ENCODE data around the gene SLC44A2. TPM values are rescaled to one million over a fixed set of nuclear protein-coding genes. Genes with fewer than 3 reads are reported as not detected.

Gene SLC44A2
- total RNA-seq, 6 experiments from 2014 or later: 156 to 190 (median 166) TPM

- Mint-ChIP-seq H3K36me3 (ENCODE audit: low read depth) (peaks cover 12% of the 10 kb centered on the region), H3K9me3 (no peaks in the 10 kb centered on the region), H3K27ac (no peak overlapping the region), H3K4me3 (no peak overlapping the region), H3K4me1 (ENCODE audit: low read depth) (no peaks in the 10 kb centered on the region), H3K27me3 (ENCODE audit: insufficient read depth) (peaks cover 7% of the 10 kb centered on the region)
- DNase-seq: no peak
- no peak for TF ChIP-seq CTCF (IDR thresholded peaks at IDR 0.05)
Measured at GRCh38 chr19:10680545-10681135, 55.3 kb downstream of the SLC44A2 start.

GRCh38 chr19:10681658-10682057, 56.3 kb downstream of the SLC44A2 start:
- Mint-ChIP-seq H3K27ac (no peak overlapping the region), H3K9me3 (no peaks in the 10 kb centered on the region), H3K4me1 (ENCODE audit: low read depth) (no peaks in the 10 kb centered on the region), H3K36me3 (ENCODE audit: low read depth) (peaks cover 12% of the 10 kb centered on the region), H3K27me3 (ENCODE audit: insufficient read depth) (peaks cover 7% of the 10 kb centered on the region), H3K4me3 (no peak overlapping the region)
- TF ChIP-seq CTCF (IDR thresholded peaks at IDR 0.05): no peak
- no peak for DNase-seq

- Mint-ChIP-seq H3K27ac (no peak overlapping the region), H3K4me1 (ENCODE audit: low read depth) (no peaks in the 10 kb centered on the region), H3K36me3 (ENCODE audit: low read depth) (peaks cover 12% of the 10 kb centered on the region), H3K4me3 (no peak overlapping the region), H3K9me3 (no peaks in the 10 kb centered on the region), H3K27me3 (ENCODE audit: insufficient read depth) (peaks cover 7% of the 10 kb centered on the region)
- TF ChIP-seq CTCF (IDR thresholded peaks at IDR 0.05): no peak
- no peak for DNase-seq
Measured at GRCh38 chr19:10682397-10683063, 57.2 kb downstream of the SLC44A2 start.

GRCh38 chr19:10683064-10683426, 57.7 kb downstream of the SLC44A2 start:
- no peak for DNase-seq
- no peak for TF ChIP-seq CTCF (IDR thresholded peaks at IDR 0.05)
- H3K36me3 Mint-ChIP-seq (ENCODE audit: low read depth): peaks cover 12% of the 10 kb centered on the region
- H3K4me3 Mint-ChIP-seq: no peak overlapping the region
- H3K9me3 Mint-ChIP-seq: no peaks in the 10 kb centered on the region
- H3K4me1 Mint-ChIP-seq (ENCODE audit: low read depth): no peaks in the 10 kb centered on the region
- H3K27ac Mint-ChIP-seq: no peak overlapping the region
- H3K27me3 Mint-ChIP-seq (ENCODE audit: insufficient read depth): peaks cover 7% of the 10 kb centered on the region

GRCh38 chr19:10683582-10683981, 58.2 kb downstream of the SLC44A2 start:
- no peak overlapping the region for H3K4me3 Mint-ChIP-seq

More at GRCh38 chr19:10683582-10683981, 58.2 kb downstream of the SLC44A2 start:
- peaks cover 9% of the 10 kb centered on the region for H3K27me3 Mint-ChIP-seq (ENCODE audit: insufficient read depth)
- no peak for DNase-seq
- no peaks in the 10 kb centered on the region for H3K9me3 Mint-ChIP-seq
- no peak for TF ChIP-seq CTCF (IDR thresholded peaks at IDR 0.05)
- peaks cover 10% of the 10 kb centered on the region for H3K36me3 Mint-ChIP-seq (ENCODE audit: low read depth)
- no peaks in the 10 kb centered on the region for H3K4me1 Mint-ChIP-seq (ENCODE audit: low read depth)
- no peak overlapping the region for H3K27ac Mint-ChIP-seq
